WTC11 (cell line): ENCODE data around the gene CD160. TPM values are rescaled to one million over a fixed set of nuclear protein-coding genes. Genes with fewer than 3 reads are reported as not detected.
"Not testable (repeated sequence)": the region's sequence is repeated elsewhere in the genome, so short reads cannot be mapped to it uniquely, and the experiment has no call there.

Source experiments
- ATAC-seq: fragments of 200-7000 bp; cut with Tn5 transposase; 2 replicates; pipeline ENCODE4 v1.10.0; 2021; ENCODE audit warnings: mild to moderate bottlenecking, moderate library complexity
- CTCF ChIA-PET: fragments of 300-600 bp; sonication (Branson Sonifier 250); formaldehyde crosslinking; loops from one replicate; lab custom pipeline; 2021; ENCODE audit warnings: antibody characterized with exemption; lab: Charles Lee
- POLR2A ChIA-PET: fragments of 350-600 bp; sonication (Branson Sonifier 250); formaldehyde crosslinking; loops from one replicate; lab custom pipeline; 2021; ENCODE audit warnings: antibody characterized with exemption; lab: Charles Lee
- DNase-seq: peaks from one replicate; pipeline ENCODE4 v3.0.0; 2021; ENCODE audit warnings: low spot score
- H3K27ac Mint-ChIP-seq: 2 replicates; pipeline ENCODE4 v1.8.0; 2021; ENCODE audit warnings: mixed read lengths
- H3K27me3 Mint-ChIP-seq: 2 replicates; pipeline ENCODE4 v1.8.0; 2021; ENCODE audit warnings: low read depth, mild to moderate bottlenecking, moderate library complexity, mixed read lengths
- H3K36me3 Mint-ChIP-seq: 2 replicates; pipeline ENCODE4 v1.8.0; 2021; ENCODE audit warnings: mixed read lengths
- H3K4me1 Mint-ChIP-seq: 2 replicates; pipeline ENCODE4 v1.8.0; 2022; ENCODE audit warnings: mixed read lengths
- H3K4me3 Mint-ChIP-seq: 2 replicates; pipeline ENCODE4 v1.8.0; 2021; ENCODE audit warnings: mild to moderate bottlenecking, moderate library complexity, mixed read lengths
- H3K9me3 Mint-ChIP-seq: 2 replicates; pipeline ENCODE4 v1.8.0; 2021; ENCODE audit warnings: mixed read lengths
- CREB1 ChIP-seq: sonication (generic); formaldehyde crosslinking; IDR thresholded peaks from 2 replicates; pipeline ENCODE4 v1.8.0; 2023; ENCODE audit warnings: mild to moderate bottlenecking, missing genetic modification reagents
- FOXJ3 ChIP-seq: sonication (generic); formaldehyde crosslinking; IDR thresholded peaks from 2 replicates; pipeline ENCODE4 v1.9.0; 2021; ENCODE audit warnings: missing genetic modification reagents, mild to moderate bottlenecking, borderline replicate concordance
- FOXP1 ChIP-seq: sonication (generic); formaldehyde crosslinking; IDR thresholded peaks from 2 replicates; pipeline ENCODE4 v1.8.0; 2022; ENCODE audit warnings: missing genetic modification reagents, mild to moderate bottlenecking, moderate library complexity, borderline replicate concordance
- GTF2I ChIP-seq: fragments of 250-450 bp; sonication (Bioruptor Pico); conservative IDR thresholded peaks from 2 replicates; pipeline ENCODE4 v1.4.0; 2021; ENCODE audit warnings: mild to moderate bottlenecking
- JUN ChIP-seq: sonication (generic); formaldehyde crosslinking; IDR thresholded peaks from 2 replicates; pipeline ENCODE4 v1.8.0; 2023; ENCODE audit warnings: mild to moderate bottlenecking, missing genetic modification reagents
- NR1H2 ChIP-seq: sonication (generic); formaldehyde crosslinking; IDR thresholded peaks from 2 replicates; pipeline ENCODE4 v1.9.0; 2021; ENCODE audit warnings: mild to moderate bottlenecking, moderate library complexity, missing genetic modification reagents
- OVOL2 ChIP-seq: fragments of 250-450 bp; sonication (Bioruptor Pico); IDR thresholded peaks from 2 replicates; pipeline ENCODE4 v1.9.0; 2021; ENCODE audit warnings: mild to moderate bottlenecking, borderline replicate concordance
- TCF7 ChIP-seq: sonication (generic); formaldehyde crosslinking; IDR thresholded peaks from 2 replicates; pipeline ENCODE4 v1.8.0; 2022; ENCODE audit warnings: mild to moderate bottlenecking, low read depth, missing genetic modification reagents, moderate library complexity
- ZNF232 ChIP-seq: sonication (generic); formaldehyde crosslinking; IDR thresholded peaks from 2 replicates; pipeline ENCODE4 v1.8.0; 2022; ENCODE audit warnings: mild to moderate bottlenecking, missing genetic modification reagents
- ZNF416 ChIP-seq: fragments of 250-450 bp; sonication (Bioruptor Pico); IDR thresholded peaks from 2 replicates; pipeline ENCODE4 v1.9.0; 2021; ENCODE audit warnings: mild to moderate bottlenecking, inconsistent platforms
- ZNF671 ChIP-seq: fragments of 250-450 bp; sonication (Bioruptor Pico); IDR thresholded peaks from 2 replicates; pipeline ENCODE4 v1.8.0; 2021; ENCODE audit warnings: mild to moderate bottlenecking
- total RNA-seq: library from RNA; stranded (reverse); gene quantifications from 3 replicates; pipeline ENCODE4 v1.2.3, GENCODE V29; 2021
- TF ChIP-seq, protein P1 (sequence below): sonication (generic); formaldehyde crosslinking; IDR thresholded peaks from 2 replicates; pipeline ENCODE4 v1.8.0; 2022; ENCODE audit warnings: mild to moderate bottlenecking, missing genetic modification reagents
- TF ChIP-seq, protein P2 (sequence below): sonication (generic); formaldehyde crosslinking; IDR thresholded peaks from 2 replicates; pipeline ENCODE4 v1.8.0; 2022; ENCODE audit warnings: mild to moderate bottlenecking, missing genetic modification reagents
- TF ChIP-seq, protein P3 (sequence below): sonication (generic); formaldehyde crosslinking; IDR thresholded peaks from 2 replicates; pipeline ENCODE4 v1.8.0; 2023; ENCODE audit warnings: missing genetic modification reagents, mild to moderate bottlenecking, borderline replicate concordance
- TF ChIP-seq, protein P4 (sequence below): sonication (generic); formaldehyde crosslinking; IDR thresholded peaks from 2 replicates; pipeline ENCODE4 v1.8.1; 2023; ENCODE audit warnings: mild to moderate bottlenecking, missing genetic modification reagents, moderate library complexity
- TF ChIP-seq, protein P5 (sequence below): sonication (generic); formaldehyde crosslinking; IDR thresholded peaks from 2 replicates; pipeline ENCODE4 v1.8.1; 2023; ENCODE audit warnings: mild to moderate bottlenecking, moderate library complexity, missing genetic modification reagents

CD160 gene
- total RNA-seq, 1 experiment from 2014 or later = not detected

DNA sequence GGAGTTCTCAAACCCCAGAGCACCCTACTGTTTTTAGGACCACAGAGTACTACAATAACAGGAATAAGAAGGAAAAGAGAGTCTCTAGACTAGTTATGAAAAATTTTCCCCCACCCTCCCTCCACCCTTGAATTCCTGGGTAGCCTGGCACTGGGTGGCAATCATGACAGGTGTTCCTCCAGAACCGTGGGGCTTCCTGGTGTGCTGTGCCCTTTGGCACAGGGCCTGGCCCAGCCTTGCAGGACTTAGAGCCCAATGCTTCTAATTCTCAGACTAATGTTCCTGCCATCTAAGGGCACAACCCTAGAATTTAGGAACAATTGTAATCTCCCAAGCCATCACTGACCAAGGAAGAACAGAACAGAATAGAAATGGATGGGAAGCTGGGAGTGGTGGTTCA lies 1.5 kb upstream of the CD160 start:
- ChIA-PET CTCF (no interaction called here), POLR2A (no interaction called here)
- no peak for ATAC-seq
- Mint-ChIP-seq H3K27ac (no peak overlapping the region; the same call in 1 of the 2 replicates), H3K36me3 (no peaks in the 10 kb centered on the region), H3K4me3 (no peak overlapping the region), H3K27me3 (peaks cover 28% of the 10 kb centered on the region), H3K4me1 (peaks cover 8% of the 10 kb centered on the region), H3K9me3 (no peaks in the 10 kb centered on the region)
- no peak for DNase-seq
- TF ChIP-seq TCF7 (CRISPR knock-in tag) = no peak
- no peak for TF ChIP-seq ZNF671

DNA sequence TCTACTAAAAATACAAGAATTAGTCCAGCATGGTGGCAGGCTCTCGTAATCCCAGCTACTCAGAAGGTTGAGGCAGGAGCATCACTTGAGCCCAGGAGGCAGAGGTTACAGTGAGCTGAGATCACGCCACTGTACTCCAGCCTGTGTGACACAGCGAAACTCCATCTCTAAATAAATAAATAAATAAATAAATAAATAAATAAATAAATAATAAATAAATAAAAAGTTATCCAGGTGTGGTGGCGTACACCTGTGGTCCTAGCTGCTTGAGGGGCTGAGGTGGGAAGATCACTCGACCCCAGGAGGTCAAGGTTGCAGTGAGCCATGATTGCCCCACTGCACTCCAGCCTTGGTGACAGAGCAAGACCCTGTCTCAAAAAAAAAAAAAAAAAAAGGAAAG lies 834 bp upstream of the CD160 start:
- POLR2A ChIA-PET, H3K36me3 Mint-ChIP-seq, H3K9me3 Mint-ChIP-seq, H3K4me1 Mint-ChIP-seq, H3K27ac Mint-ChIP-seq, CTCF ChIA-PET, DNase-seq, H3K4me3 Mint-ChIP-seq, ATAC-seq: not testable (repeated sequence)
- peaks cover 28% of the 10 kb centered on the region for H3K27me3 Mint-ChIP-seq

DNA sequence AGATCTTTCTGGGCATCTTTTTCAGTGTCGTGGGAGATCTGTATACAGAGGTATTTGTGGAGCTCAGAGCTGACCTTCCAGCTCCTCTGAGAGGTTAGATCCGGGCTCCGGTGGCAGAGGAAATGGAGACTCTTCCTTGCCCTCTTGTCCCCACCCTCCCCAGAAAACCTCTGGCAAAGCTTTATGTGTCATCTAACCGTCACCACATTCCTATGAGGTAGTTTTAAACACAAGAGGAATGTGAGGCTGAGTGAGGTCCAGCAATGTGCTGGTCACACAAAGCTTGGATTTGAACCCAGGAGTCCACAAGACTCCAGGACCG lies 1.2 kb downstream of the CD160 start:
- ChIA-PET CTCF (interaction anchor here (0.5 to 2.2 kb wide), 9 partner anchors 9 to 202 kb away, joined by 3 to 12 read pairs (median 6); partner anchors contain the start of gene NUDT17), POLR2A (no interaction called here)
- no peaks in the 10 kb centered on the region for H3K9me3 Mint-ChIP-seq
- DNase-seq (no peak), ATAC-seq (no peak)
- H3K27ac Mint-ChIP-seq = no peak overlapping the region
- peaks cover 28% of the 10 kb centered on the region for H3K27me3 Mint-ChIP-seq
- peaks cover 8% of the 10 kb centered on the region for H3K4me1 Mint-ChIP-seq
- peak overlapping the region; percentile 66 for H3K4me3 Mint-ChIP-seq
- no peaks in the 10 kb centered on the region for H3K36me3 Mint-ChIP-seq
- TF ChIP-seq, protein P1, sequence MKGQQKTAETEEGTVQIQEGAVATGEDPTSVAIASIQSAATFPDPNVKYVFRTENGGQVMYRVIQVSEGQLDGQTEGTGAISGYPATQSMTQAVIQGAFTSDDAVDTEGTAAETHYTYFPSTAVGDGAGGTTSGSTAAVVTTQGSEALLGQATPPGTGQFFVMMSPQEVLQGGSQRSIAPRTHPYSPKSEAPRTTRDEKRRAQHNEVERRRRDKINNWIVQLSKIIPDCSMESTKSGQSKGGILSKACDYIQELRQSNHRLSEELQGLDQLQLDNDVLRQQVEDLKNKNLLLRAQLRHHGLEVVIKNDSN = no peak
- no peak for TF ChIP-seq NR1H2 (CRISPR knock-in tag)
- no peak for TF ChIP-seq GTF2I (CRISPR knock-in tag)
- TF ChIP-seq CREB1 (CRISPR knock-in tag) = no peak
- TF ChIP-seq OVOL2 = no peak
- TF ChIP-seq FOXJ3 = no peak
- no peak for TF ChIP-seq JUN (CRISPR knock-in tag)
- no peak for TF ChIP-seq ZNF232 (CRISPR knock-in tag)
- TF ChIP-seq, protein P2, sequence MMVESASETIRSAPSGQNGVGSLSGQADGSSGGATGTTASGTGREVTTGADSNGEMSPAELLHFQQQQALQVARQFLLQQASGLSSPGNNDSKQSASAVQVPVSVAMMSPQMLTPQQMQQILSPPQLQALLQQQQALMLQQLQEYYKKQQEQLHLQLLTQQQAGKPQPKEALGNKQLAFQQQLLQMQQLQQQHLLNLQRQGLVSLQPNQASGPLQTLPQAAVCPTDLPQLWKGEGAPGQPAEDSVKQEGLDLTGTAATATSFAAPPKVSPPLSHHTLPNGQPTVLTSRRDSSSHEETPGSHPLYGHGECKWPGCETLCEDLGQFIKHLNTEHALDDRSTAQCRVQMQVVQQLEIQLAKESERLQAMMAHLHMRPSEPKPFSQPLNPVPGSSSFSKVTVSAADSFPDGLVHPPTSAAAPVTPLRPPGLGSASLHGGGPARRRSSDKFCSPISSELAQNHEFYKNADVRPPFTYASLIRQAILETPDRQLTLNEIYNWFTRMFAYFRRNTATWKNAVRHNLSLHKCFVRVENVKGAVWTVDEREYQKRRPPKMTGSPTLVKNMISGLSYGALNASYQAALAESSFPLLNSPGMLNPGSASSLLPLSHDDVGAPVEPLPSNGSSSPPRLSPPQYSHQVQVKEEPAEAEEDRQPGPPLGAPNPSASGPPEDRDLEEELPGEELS = no peak
- TF ChIP-seq, protein P3, sequence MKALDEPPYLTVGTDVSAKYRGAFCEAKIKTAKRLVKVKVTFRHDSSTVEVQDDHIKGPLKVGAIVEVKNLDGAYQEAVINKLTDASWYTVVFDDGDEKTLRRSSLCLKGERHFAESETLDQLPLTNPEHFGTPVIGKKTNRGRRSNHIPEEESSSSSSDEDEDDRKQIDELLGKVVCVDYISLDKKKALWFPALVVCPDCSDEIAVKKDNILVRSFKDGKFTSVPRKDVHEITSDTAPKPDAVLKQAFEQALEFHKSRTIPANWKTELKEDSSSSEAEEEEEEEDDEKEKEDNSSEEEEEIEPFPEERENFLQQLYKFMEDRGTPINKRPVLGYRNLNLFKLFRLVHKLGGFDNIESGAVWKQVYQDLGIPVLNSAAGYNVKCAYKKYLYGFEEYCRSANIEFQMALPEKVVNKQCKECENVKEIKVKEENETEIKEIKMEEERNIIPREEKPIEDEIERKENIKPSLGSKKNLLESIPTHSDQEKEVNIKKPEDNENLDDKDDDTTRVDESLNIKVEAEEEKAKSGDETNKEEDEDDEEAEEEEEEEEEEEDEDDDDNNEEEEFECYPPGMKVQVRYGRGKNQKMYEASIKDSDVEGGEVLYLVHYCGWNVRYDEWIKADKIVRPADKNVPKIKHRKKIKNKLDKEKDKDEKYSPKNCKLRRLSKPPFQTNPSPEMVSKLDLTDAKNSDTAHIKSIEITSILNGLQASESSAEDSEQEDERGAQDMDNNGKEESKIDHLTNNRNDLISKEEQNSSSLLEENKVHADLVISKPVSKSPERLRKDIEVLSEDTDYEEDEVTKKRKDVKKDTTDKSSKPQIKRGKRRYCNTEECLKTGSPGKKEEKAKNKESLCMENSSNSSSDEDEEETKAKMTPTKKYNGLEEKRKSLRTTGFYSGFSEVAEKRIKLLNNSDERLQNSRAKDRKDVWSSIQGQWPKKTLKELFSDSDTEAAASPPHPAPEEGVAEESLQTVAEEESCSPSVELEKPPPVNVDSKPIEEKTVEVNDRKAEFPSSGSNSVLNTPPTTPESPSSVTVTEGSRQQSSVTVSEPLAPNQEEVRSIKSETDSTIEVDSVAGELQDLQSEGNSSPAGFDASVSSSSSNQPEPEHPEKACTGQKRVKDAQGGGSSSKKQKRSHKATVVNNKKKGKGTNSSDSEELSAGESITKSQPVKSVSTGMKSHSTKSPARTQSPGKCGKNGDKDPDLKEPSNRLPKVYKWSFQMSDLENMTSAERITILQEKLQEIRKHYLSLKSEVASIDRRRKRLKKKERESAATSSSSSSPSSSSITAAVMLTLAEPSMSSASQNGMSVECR (CRISPR knock-in tag) = no peak
- TF ChIP-seq, protein P4, sequence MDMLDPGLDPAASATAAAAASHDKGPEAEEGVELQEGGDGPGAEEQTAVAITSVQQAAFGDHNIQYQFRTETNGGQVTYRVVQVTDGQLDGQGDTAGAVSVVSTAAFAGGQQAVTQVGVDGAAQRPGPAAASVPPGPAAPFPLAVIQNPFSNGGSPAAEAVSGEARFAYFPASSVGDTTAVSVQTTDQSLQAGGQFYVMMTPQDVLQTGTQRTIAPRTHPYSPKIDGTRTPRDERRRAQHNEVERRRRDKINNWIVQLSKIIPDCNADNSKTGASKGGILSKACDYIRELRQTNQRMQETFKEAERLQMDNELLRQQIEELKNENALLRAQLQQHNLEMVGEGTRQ (CRISPR knock-in tag) = no peak
- no peak for TF ChIP-seq FOXP1 (CRISPR knock-in tag)
- TF ChIP-seq, protein P5, sequence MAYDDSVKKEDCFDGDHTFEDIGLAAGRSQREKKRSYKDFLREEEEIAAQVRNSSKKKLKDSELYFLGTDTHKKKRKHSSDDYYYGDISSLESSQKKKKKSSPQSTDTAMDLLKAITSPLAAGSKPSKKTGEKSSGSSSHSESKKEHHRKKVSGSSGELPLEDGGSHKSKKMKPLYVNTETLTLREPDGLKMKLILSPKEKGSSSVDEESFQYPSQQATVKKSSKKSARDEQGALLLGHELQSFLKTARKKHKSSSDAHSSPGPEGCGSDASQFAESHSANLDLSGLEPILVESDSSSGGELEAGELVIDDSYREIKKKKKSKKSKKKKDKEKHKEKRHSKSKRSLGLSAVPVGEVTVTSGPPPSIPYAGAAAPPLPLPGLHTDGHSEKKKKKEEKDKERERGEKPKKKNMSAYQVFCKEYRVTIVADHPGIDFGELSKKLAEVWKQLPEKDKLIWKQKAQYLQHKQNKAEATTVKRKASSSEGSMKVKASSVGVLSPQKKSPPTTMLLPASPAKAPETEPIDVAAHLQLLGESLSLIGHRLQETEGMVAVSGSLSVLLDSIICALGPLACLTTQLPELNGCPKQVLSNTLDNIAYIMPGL (CRISPR knock-in tag) = no peak
- no peak for TF ChIP-seq ZNF416 (CRISPR knock-in tag)
